GM23248 (cell line): ENCODE measurements around the gene ZNF22. TPM values are rescaled to one million over a fixed set of nuclear protein-coding genes. Genes with fewer than 3 reads are reported as not detected.
A peak's percentile ranks its signal among the peaks of the same experiment; 100 is the strongest.

Source experiments
- DNase-seq: peaks from one replicate; pipeline ENCODE4 v3.0.0-alpha.2; 2015
- H2AFZ ChIP-seq: fragments of 200-600 bp; sonication (generic); 2 replicates; pipeline ENCODE4 v1.6.1; 2016; ENCODE audit warnings: antibody characterized with exemption
- H3F3A ChIP-seq: fragments of 200-600 bp; sonication (generic); 2 replicates; pipeline ENCODE4 v1.6.1; 2016; ENCODE audit warnings: mild to moderate bottlenecking, antibody characterized with exemption, mixed run types; ENCODE audit not compliant: insufficient read depth
- H3K27ac ChIP-seq: fragments of 200-600 bp; sonication (generic); 2 replicates; pipeline ENCODE4 v1.5.1; 2016; ENCODE audit warnings: mild to moderate bottlenecking
- H3K27me3 ChIP-seq: fragments of 200-600 bp; sonication (generic); replicated peaks from 2 replicates; pipeline ENCODE4 v1.6.1; 2016; ENCODE audit warnings: mild to moderate bottlenecking; ENCODE audit not compliant: insufficient read depth
- H3K36me3 ChIP-seq: fragments of 200-600 bp; sonication (generic); 2 replicates; pipeline ENCODE4 v1.6.1; 2016; ENCODE audit warnings: low read depth, mild to moderate bottlenecking
- H3K4me1 ChIP-seq: fragments of 200-600 bp; sonication (generic); 2 replicates; pipeline ENCODE4 v1.6.1; 2016; ENCODE audit warnings: mild to moderate bottlenecking; ENCODE audit not compliant: insufficient read depth
- H3K4me2 ChIP-seq: fragments of 200-600 bp; sonication (generic); one replicate; pipeline ENCODE4 v1.6.1; 2016; ENCODE audit warnings: mild to moderate bottlenecking; ENCODE audit not compliant: unreplicated experiment
- H3K4me3 ChIP-seq: fragments of 200-600 bp; sonication (generic); 2 replicates; pipeline ENCODE4 v1.5.1; 2016; ENCODE audit warnings: mild to moderate bottlenecking
- H3K79me2 ChIP-seq: fragments of 200-600 bp; sonication (generic); 2 replicates; pipeline ENCODE4 v1.6.1; 2016; ENCODE audit warnings: mild to moderate bottlenecking; ENCODE audit not compliant: insufficient read depth
- H3K9ac ChIP-seq: fragments of 200-600 bp; sonication (generic); 2 replicates; pipeline ENCODE4 v1.6.1; 2016; ENCODE audit warnings: mild to moderate bottlenecking
- H3K9me2 ChIP-seq: fragments of 200-600 bp; sonication (generic); 2 replicates; pipeline ENCODE4 v1.6.1; 2016; ENCODE audit warnings: mixed run types, mild to moderate bottlenecking, moderate library complexity; ENCODE audit not compliant: insufficient read depth
- H3K9me3 ChIP-seq: fragments of 200-600 bp; sonication (generic); one replicate; pipeline ENCODE4 v1.6.1; 2017; ENCODE audit warnings: low read depth
- H4K20me1 ChIP-seq: fragments of 200-600 bp; sonication (generic); 2 replicates; pipeline ENCODE4 v1.6.0; 2016; ENCODE audit not compliant: insufficient read depth
- EZH2 ChIP-seq: fragments of 200-600 bp; sonication (generic); IDR thresholded peaks from 2 replicates; pipeline ENCODE4 v1.6.1; 2018; ENCODE audit warnings: antibody characterized with exemption, mild to moderate bottlenecking; ENCODE audit not compliant: insufficient read depth, poor library complexity, severe bottlenecking
- EZH2phosphoT487 ChIP-seq: fragments of 200-600 bp; sonication (generic); IDR thresholded peaks from 2 replicates; pipeline ENCODE4 v1.6.1; 2018; ENCODE audit warnings: antibody characterized with exemption, moderate library complexity, mild to moderate bottlenecking, low read depth; ENCODE audit not compliant: insufficient read depth
- WGBS, 2 experiments: methylation state at CpG; one replicate each; pipeline ENCODE4 v1.1.6; 2015 to 2017; ENCODE audit warnings: low lambda C conversion rate in 2 of 2, low coverage in 1 of 2; ENCODE audit errors: missing lambda C conversion rate in 2 of 2; 5-methylcytosine and 5-hydroxymethylcytosine counted together
- in situ Hi-C: fragments of 300-500 bp; cut with MboI; formaldehyde crosslinking; loops from 2 replicates; pipeline ENCODE4 v1.15.0; 2020
- polyA plus RNA-seq: library from polyadenylated mRNA; unstranded; fragments of >200 nt; fragmentation: Nextera tagmentation; extraction: Ambion mirVana; gene quantifications from 2 replicates; pipeline ENCODE4 v1.2.1, GENCODE V29; 2016
- total RNA-seq: library from RNA; depleted of rRNA; stranded (reverse); fragments of >200 nt; shearing (Covaris generic); gene quantifications from 2 replicates; pipeline ENCODE4 v1.2.3, GENCODE V29; 2014

Gene ZNF22
- total and polyA plus RNA-seq, 2 experiments from 2014 or later, result 15.5 to 17.3 TPM

DNA sequence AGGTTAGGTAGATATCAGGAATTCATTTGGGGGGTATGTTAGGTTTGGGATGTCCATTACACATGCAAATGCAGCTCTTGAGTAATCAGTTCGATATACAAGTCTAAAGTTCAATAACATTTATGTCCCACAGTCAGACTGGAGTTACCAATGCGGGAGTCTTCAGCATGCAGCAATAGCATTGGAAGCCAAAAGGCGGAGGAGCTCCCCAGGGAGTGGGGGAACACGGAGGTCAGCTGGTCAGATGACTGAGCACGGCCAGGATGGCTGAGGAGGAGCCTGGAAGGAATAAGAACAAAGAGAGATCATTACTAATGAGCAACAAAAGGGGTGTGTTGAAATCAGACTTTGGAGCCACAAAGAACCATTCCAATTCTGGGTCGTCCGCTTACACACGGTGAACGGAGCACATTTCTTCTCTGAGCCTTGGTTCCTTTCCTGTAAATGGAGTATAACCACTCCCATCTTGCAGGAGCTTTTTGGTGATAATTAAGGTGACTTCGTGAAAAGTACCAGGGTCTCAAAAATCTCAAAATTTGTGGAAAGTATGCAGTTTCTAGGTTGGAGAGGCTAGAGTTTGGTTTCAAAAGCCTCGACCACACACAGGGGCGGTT is 478 bp upstream of the ZNF22 start:
- peak overlapping the region; percentile 91 for H3K4me2 ChIP-seq
- H3K9me3 ChIP-seq, result no peaks in the 10 kb centered on the region
- in situ Hi-C loops, result no loop called here
- peak overlapping the region; percentile 73 for H3K4me3 ChIP-seq
- H3K27me3 ChIP-seq, result no peaks in the 10 kb centered on the region
- WGBS, 2 experiments, result 5% methylated on average over 12 of the region's 12 CpGs
- H3K27ac ChIP-seq, result peak overlapping the region; percentile 93
- DNase-seq, result peak; percentile 95
- no peaks in the 10 kb centered on the region for H3K9me2 ChIP-seq
- H3K79me2 ChIP-seq, result peaks cover 28% of the 10 kb centered on the region
- H3K4me1 ChIP-seq, result peaks cover 37% of the 10 kb centered on the region
- peak overlapping the region; percentile 92 for H3K9ac ChIP-seq
- H2AFZ ChIP-seq, result peak overlapping the region; percentile 77
- peaks cover 37% of the 10 kb centered on the region for H3F3A ChIP-seq
- H3K36me3 ChIP-seq, result peaks cover 13% of the 10 kb centered on the region; the same call in 1 of the 2 replicates
- TF ChIP-seq EZH2 (no peak), EZH2phosphoT487 (no peak)
- no peaks in the 10 kb centered on the region for H4K20me1 ChIP-seq

DNA sequence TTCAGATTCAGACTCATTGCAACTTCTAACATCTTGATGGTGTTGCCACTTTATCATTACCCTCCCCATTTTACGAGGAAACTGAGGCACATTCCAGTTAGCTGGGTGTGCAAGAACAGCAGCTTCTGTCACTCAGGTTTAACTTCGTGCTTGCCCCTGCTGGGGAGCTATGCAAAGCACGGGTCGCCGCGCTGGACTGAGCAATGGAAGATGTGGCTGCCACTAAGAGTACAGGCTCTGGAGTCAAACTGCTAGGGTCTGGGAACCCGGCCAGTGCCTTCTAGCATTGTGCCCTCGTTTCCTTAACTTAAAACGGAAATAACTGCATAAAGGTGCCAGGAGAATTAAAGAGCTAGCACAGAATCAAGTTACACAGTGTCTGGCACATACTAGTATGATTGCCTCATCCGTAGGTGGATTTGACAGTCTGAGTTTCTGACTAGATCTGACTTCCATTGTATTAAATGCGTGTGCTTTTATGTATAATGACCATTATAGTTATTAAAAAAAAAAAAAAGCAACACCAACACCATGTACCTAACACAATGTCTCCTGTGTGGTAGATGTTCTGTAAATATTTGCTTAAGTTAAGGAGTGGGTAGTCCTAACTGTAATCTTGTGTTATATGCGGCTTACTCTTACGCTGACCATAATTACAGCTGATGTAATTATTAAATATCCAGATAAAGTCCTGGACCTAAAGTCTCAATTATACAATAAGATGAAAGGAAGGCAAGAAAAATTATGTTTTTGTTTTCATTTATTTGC is 842 bp downstream of the ZNF22 start:
- peaks cover 13% of the 10 kb centered on the region; the same call in 1 of the 2 replicates for H3K36me3 ChIP-seq
- peaks cover 27% of the 10 kb centered on the region for H3F3A ChIP-seq
- peak overlapping the region; percentile 71 for H2AFZ ChIP-seq
- peak overlapping the region; percentile 93 for H3K27ac ChIP-seq
- in situ Hi-C loops, result no loop called here
- H3K79me2 ChIP-seq, result peaks cover 28% of the 10 kb centered on the region
- peak; percentile 82 for DNase-seq
- no peaks in the 10 kb centered on the region for H3K27me3 ChIP-seq
- H4K20me1 ChIP-seq, result no peaks in the 10 kb centered on the region
- peak overlapping the region; percentile 73 for H3K4me3 ChIP-seq
- H3K9me3 ChIP-seq, result no peaks in the 10 kb centered on the region
- peak overlapping the region; percentile 92 for H3K9ac ChIP-seq
- 16 to 18% methylated on average over 13 of the region's 13 CpGs for WGBS, 2 experiments
- peak overlapping the region; percentile 91 for H3K4me2 ChIP-seq
- peaks cover 24% of the 10 kb centered on the region for H3K4me1 ChIP-seq
- no peaks in the 10 kb centered on the region for H3K9me2 ChIP-seq
- TF ChIP-seq EZH2 (no peak), EZH2phosphoT487 (no peak)

DNA sequence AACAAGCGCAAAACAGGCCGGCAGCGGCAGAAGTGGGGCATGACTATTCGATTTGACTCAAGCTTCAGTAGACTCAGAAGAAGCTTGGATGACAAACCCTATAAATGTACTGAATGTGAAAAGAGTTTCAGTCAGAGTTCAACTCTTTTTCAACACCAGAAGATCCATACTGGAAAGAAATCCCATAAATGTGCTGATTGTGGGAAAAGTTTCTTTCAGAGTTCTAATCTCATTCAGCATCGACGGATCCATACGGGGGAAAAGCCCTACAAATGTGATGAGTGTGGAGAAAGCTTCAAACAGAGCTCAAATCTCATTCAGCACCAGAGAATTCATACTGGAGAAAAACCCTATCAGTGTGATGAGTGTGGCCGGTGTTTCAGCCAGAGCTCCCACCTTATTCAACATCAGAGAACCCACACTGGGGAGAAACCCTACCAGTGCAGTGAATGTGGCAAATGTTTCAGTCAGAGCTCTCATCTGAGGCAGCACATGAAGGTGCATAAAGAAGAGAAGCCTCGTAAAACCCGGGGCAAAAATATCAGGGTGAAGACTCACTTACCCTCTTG is 2.8 kb downstream of the ZNF22 start:
- Histone ChIP-seq H3K9ac (no peak overlapping the region), H3K27me3 (no peaks in the 10 kb centered on the region), H3K36me3 (peaks cover 13% of the 10 kb centered on the region; the same call in 1 of the 2 replicates), H3K9me3 (no peaks in the 10 kb centered on the region), H3K4me1 (peaks cover 24% of the 10 kb centered on the region), H3K4me2 (no peak overlapping the region), H3K4me3 (no peak overlapping the region), H3K79me2 (peaks cover 28% of the 10 kb centered on the region), H3F3A (peaks cover 35% of the 10 kb centered on the region), H2AFZ (no peak overlapping the region), H3K9me2 (no peaks in the 10 kb centered on the region), H3K27ac (no peak overlapping the region), H4K20me1 (no peaks in the 10 kb centered on the region)
- no peak for TF ChIP-seq EZH2
- no peak for TF ChIP-seq EZH2phosphoT487
- in situ Hi-C loops, result no loop called here
- no peak for DNase-seq
- 97 to 99% methylated on average over 10 of the region's 10 CpGs for WGBS, 2 experiments

DNA sequence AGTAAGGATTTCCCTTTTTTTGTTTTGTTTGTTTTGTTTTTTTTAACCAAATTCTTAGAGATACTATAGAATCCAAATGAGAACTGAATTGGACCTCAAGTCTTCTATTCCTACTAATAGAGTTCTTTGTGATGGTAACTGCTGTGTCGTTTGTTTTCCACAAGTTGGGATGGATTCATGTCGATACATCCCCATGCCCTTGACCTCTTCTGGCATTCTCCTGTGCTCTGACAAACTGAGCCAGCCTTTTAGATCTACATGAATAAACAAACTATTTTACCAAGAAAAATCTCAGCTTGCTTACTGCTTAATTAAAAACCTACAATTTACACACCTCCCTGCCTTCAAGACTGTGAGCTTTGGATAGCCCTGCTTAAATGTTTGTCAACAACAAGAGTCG is 3.9 kb downstream of the ZNF22 start:
- in situ Hi-C loops, result no loop called here

More for the DNA sequence above, 3.9 kb downstream of the ZNF22 start:
- Histone ChIP-seq H3K4me2 (no peak overlapping the region), H3K27me3 (no peaks in the 10 kb centered on the region), H3K4me3 (no peak overlapping the region), H3K9me3 (no peaks in the 10 kb centered on the region), H3K27ac (no peak overlapping the region), H3K9me2 (no peaks in the 10 kb centered on the region), H3K36me3 (peaks cover 13% of the 10 kb centered on the region; the same call in 1 of the 2 replicates), H3K79me2 (peaks cover 28% of the 10 kb centered on the region), H2AFZ (no peak overlapping the region), H4K20me1 (no peaks in the 10 kb centered on the region), H3K9ac (no peak overlapping the region), H3K4me1 (peaks cover 20% of the 10 kb centered on the region), H3F3A (peaks cover 29% of the 10 kb centered on the region)
- WGBS, 2 experiments, result 69 to 74% methylated on average over 3 of the region's 3 CpGs
- TF ChIP-seq EZH2 (no peak), EZH2phosphoT487 (no peak)
- no peak for DNase-seq
